A549 (cell line): ENCODE measurements around the gene CALCOCO1. TPM values are rescaled to one million over a fixed set of nuclear protein-coding genes. Genes with fewer than 3 reads are reported as not detected.

Experiments
- ATAC-seq, 2 experiments: fragments of 200-7000 bp in 1 of 2; fragments of >200 bp in 1 of 2; cut with Nextera tagmentation in 1 of 2; cut with Tn5 transposase in 1 of 2; 3 replicates each; pipeline versions ENCODE4 v1.8.0 to v1.9.1; 2018 to 2020; ENCODE audit warnings: mild to moderate bottlenecking in 1 of 2, moderate library complexity in 1 of 2
- CTCF ChIA-PET: fragments of 300-600 bp; sonication (Branson Sonifier 250); formaldehyde crosslinking; extraction: SDS; loops from one replicate; lab custom pipeline; 2021; ENCODE audit warnings: antibody characterized with exemption, inconsistent platforms; lab: Yijun Ruan, JAX
- POLR2A ChIA-PET: fragments of 350-600 bp; formaldehyde crosslinking; extraction: SDS; loops from one replicate; lab custom pipeline; 2021; ENCODE audit warnings: antibody characterized with exemption, inconsistent platforms; lab: Yijun Ruan, JAX
- DNase-seq, 2 experiments: peaks; one replicate each; pipeline versions ENCODE4 v3.0.0 to v3.0.0-alpha.2; 2011 to 2016; ENCODE audit warnings: low read depth in 1 of 2, low spot score in 1 of 2
- FAIRE-seq: peaks from 2 replicates; lab custom pipeline; 2011; peaks lifted over from hg19 to GRCh38; lab: Jason Lieb, UNC
- H3K27ac ChIP-seq, 2 experiments: fragments of >200 bp; sonication (Bioruptor Twin); formaldehyde crosslinking; 3 replicates each; pipeline ENCODE4 v1.5.1; 2016 to 2017
- H3K4me1 ChIP-seq: fragments of >200 bp; sonication (Bioruptor Twin); formaldehyde crosslinking; 3 replicates; pipeline ENCODE4 v1.6.1; 2016
- H3K4me2 ChIP-seq: fragments of >200 bp; sonication (Bioruptor Twin); formaldehyde crosslinking; 3 replicates; pipeline ENCODE4 v1.6.1; 2016
- H3K4me3 ChIP-seq: fragments of >200 bp; sonication (Bioruptor Twin); formaldehyde crosslinking; 3 replicates; pipeline ENCODE4 v1.5.1; 2016
- H3K9me3 ChIP-seq: fragments of >200 bp; sonication (Bioruptor Twin); formaldehyde crosslinking; 3 replicates; pipeline ENCODE4 v1.6.1; 2016
- BHLHE40 ChIP-seq: IDR thresholded peaks from 2 replicates; pipeline ENCODE4 v1.6.1; 2012; ENCODE audit warnings: low read depth, low read length, inconsistent platforms
- CBX2 ChIP-seq: fragments of 200-600 bp; sonication (generic); IDR thresholded peaks from 2 replicates; pipeline ENCODE4 v1.6.1; 2016; ENCODE audit warnings: low read depth, mild to moderate bottlenecking, borderline replicate concordance
- CHD2 ChIP-seq: fragments of 150-350 bp; IDR thresholded peaks from 2 replicates; pipeline ENCODE4 v1.6.1; 2014; ENCODE audit warnings: low read length; ENCODE audit not compliant: partially characterized antibody
- CHD4 ChIP-seq: fragments of 200-600 bp; sonication (generic); IDR thresholded peaks from 2 replicates; pipeline ENCODE4 v1.6.1; 2016; ENCODE audit warnings: antibody characterized with exemption, mild to moderate bottlenecking, borderline replicate concordance
- E2F6 ChIP-seq: IDR thresholded peaks from 2 replicates; pipeline ENCODE4 v1.6.1; 2012; ENCODE audit warnings: low read depth, borderline replicate concordance
- ELK1 ChIP-seq: fragments of 150-350 bp; IDR thresholded peaks from 2 replicates; pipeline ENCODE4 v1.6.1; 2014; ENCODE audit warnings: low read depth, mild to moderate bottlenecking, low read length
- FOSB ChIP-seq: fragments of 250-450 bp; sonication (Bioruptor Pico); IDR thresholded peaks from 2 replicates; pipeline ENCODE4 v1.5.0; 2020; ENCODE audit warnings: mild to moderate bottlenecking, moderate library complexity
- HES2 ChIP-seq: fragments of >200 bp; sonication (Bioruptor Twin); formaldehyde crosslinking; IDR thresholded peaks from 2 replicates; pipeline ENCODE4 v1.6.1; 2016
- MAZ ChIP-seq: fragments of 150-350 bp; IDR thresholded peaks from 2 replicates; pipeline ENCODE4 v1.6.1; 2014; ENCODE audit warnings: antibody characterized with exemption, low read depth, low read length, borderline replicate concordance
- NPAS2 ChIP-seq: fragments of 250-450 bp; sonication (Bioruptor Pico); IDR thresholded peaks from 2 replicates; pipeline ENCODE4 v1.8.0; 2022; ENCODE audit warnings: mild to moderate bottlenecking, moderate library complexity, borderline replicate concordance
- RARB ChIP-seq: fragments of 250-450 bp; sonication (Bioruptor Pico); IDR thresholded peaks from 2 replicates; pipeline ENCODE4 v1.8.0; 2021; ENCODE audit warnings: mild to moderate bottlenecking, moderate library complexity
- REST ChIP-seq: fragments of 200-600 bp; sonication (generic); IDR thresholded peaks from 2 replicates; pipeline ENCODE4 v1.6.1; 2016; ENCODE audit warnings: antibody characterized with exemption, mild to moderate bottlenecking, moderate library complexity
- RNF2 ChIP-seq: fragments of 200-600 bp; sonication (generic); IDR thresholded peaks from 2 replicates; pipeline ENCODE4 v1.6.1; 2016; ENCODE audit warnings: low read depth, mild to moderate bottlenecking, antibody characterized with exemption, moderate library complexity, borderline replicate concordance
- SREBF2 ChIP-seq: fragments of 450-650 bp; IDR thresholded peaks from 2 replicates; pipeline ENCODE4 v1.6.1; 2014; ENCODE audit warnings: mild to moderate bottlenecking, moderate library complexity
- USF2 ChIP-seq: fragments of 450-650 bp; IDR thresholded peaks from 2 replicates; pipeline ENCODE4 v1.6.1; 2014; ENCODE audit warnings: antibody characterized with exemption
- WGBS: methylation state at CpG from one replicate; pipeline ENCODE4 v1.1.6; 2017; ENCODE audit errors: missing lambda C conversion rate; 5-methylcytosine and 5-hydroxymethylcytosine counted together
- polyA plus RNA-seq, 4 experiments: library from polyadenylated mRNA; depleted of rRNA in 3 of 4; stranded (reverse); fragments of >200 nt; fragmentation: RNase III in 1 of 4; extraction: RNeasy Plus Mini Kit Qiagen cat#74134 plus additional on column Dnase treatment in 1 of 4; gene quantifications; 2 replicates in 3 of 4; 3 replicates in 1 of 4; pipeline ENCODE4 v1.2.3, GENCODE V29; 2011 to 2017

CALCOCO1 gene
- polyA plus RNA-seq, 2 of the 4 experiments (the other 2 are of a cell fraction): 28.8 to 41.5 TPM

- no peak for TF ChIP-seq REST
- no peak for TF ChIP-seq RNF2
- TF ChIP-seq FOSB: no peak
- no peak for TF ChIP-seq MAZ
Observed at GRCh38 chr12:53710091-53710490, 17.2 kb downstream of the CALCOCO1 start (continued).

GRCh38 chr12:53709671-53710070 is 17.6 kb downstream of the CALCOCO1 start:
- ChIA-PET CTCF (interaction anchor here (0.6 to 15.9 kb wide), 5 partner anchors 8 to 297 kb away, joined by 3 to 833 read pairs (median 4); partner anchors contain the start of gene CALCOCO1), POLR2A (no interaction called here)
- Histone ChIP-seq H3K4me1 (no peaks in the 10 kb centered on the region), H3K4me3 (no peak overlapping the region), H3K9me3 (no peaks in the 10 kb centered on the region), H3K27ac (no peak overlapping the region), H3K4me2 (no peak overlapping the region)
- DNase-seq: no peak
- FAIRE-seq: no peak
- WGBS: 43% methylated on average over 4 of the region's 4 CpGs
- ATAC-seq: peak in 1 of 2 experiments; percentile 22; a peak in 1 of 6 replicates
- TF ChIP-seq NPAS2 (CRISPR knock-in tag) (no peak), E2F6 (no peak), CBX2 (no peak), CHD2 (no peak), RARB (CRISPR knock-in tag) (no peak), BHLHE40 (no peak)

- ChIA-PET CTCF (interaction anchor here (0.6 to 15.9 kb wide), 4 partner anchors 30 to 194 kb away, joined by 3 to 833 read pairs (median 3); partner anchors contain the start of gene CALCOCO1), POLR2A (no interaction called here)
- TF ChIP-seq SREBF2: no peak
- TF ChIP-seq HES2: no peak
- TF ChIP-seq ELK1: no peak
- ATAC-seq: no peak
- Histone ChIP-seq H3K9me3 (no peaks in the 10 kb centered on the region), H3K4me1 (no peaks in the 10 kb centered on the region), H3K27ac (no peak overlapping the region), H3K4me2 (no peak overlapping the region), H3K4me3 (no peak overlapping the region)
- no peak for DNase-seq
- WGBS: 23% methylated on average over 1 of the region's 1 CpG
- no peak for FAIRE-seq
Observed at GRCh38 chr12:53706080-53706479, 21.2 kb downstream of the CALCOCO1 start.

GRCh38 chr12:53703756-53704155 is 23.5 kb downstream of the CALCOCO1 start:
- POLR2A ChIA-PET: no interaction called here
- H3K4me2 ChIP-seq: no peak overlapping the region
- no peak overlapping the region for H3K27ac ChIP-seq
- no peak for TF ChIP-seq USF2
- TF ChIP-seq CHD4: no peak
- no peak for FAIRE-seq
- H3K4me3 ChIP-seq: no peak overlapping the region
- H3K4me1 ChIP-seq: no peaks in the 10 kb centered on the region
- WGBS: 45% methylated on average over 4 of the region's 4 CpGs
- CTCF ChIA-PET: interaction anchor here (1.0 to 15.9 kb wide), 6 partner anchors 12 to 63 kb away, joined by 3 to 833 read pairs (median 26); partner anchors contain the start of gene CALCOCO1
- no peak for DNase-seq
- ATAC-seq: no peak
- no peaks in the 10 kb centered on the region for H3K9me3 ChIP-seq
